Measurements from ENCODE around the gene FBXL14. TPM values are rescaled to one million over a fixed set of nuclear protein-coding genes. Genes with fewer than 3 reads are reported as not detected.

The FBXL14 gene
- total and polyA plus RNA-seq, 8 donors = 3.2 to 14.2 (median 8.7) TPM

GRCh38 chr12:1552171-1552570 lies 42.2 kb downstream of the FBXL14 start:
- Histone ChIP-seq H3K36me3 (no peaks in the 10 kb centered on the region), H3K4me3 (no peak overlapping the region), H3K4me1 (no peaks in the 10 kb centered on the region), H3K27me3 (no peaks in the 10 kb centered on the region), H3K9me3 (no peaks in the 10 kb centered on the region), H3K27ac (no peak overlapping the region)
- FAIRE-seq (no peak), ATAC-seq (no peak), DNase-seq (no peak)
- 94 to 95% methylated on average over 1 to 2 of the region's 2 CpGs for WGBS, 2 donors
- intact Hi-C loops (cut with DNase I) = no loop called here
- TF ChIP-seq CTCF (IDR thresholded peaks at IDR 0.05) = no peak

- FAIRE-seq (no peak), ATAC-seq (no peak), DNase-seq (no peak)
- Histone ChIP-seq H3K9me3 (no peaks in the 10 kb centered on the region), H3K27me3 (no peaks in the 10 kb centered on the region), H3K4me1 (no peaks in the 10 kb centered on the region), H3K27ac (no peak overlapping the region), H3K36me3 (no peaks in the 10 kb centered on the region), H3K4me3 (no peak overlapping the region)
- TF ChIP-seq CTCF (IDR thresholded peaks at IDR 0.05) = no peak
- 75 to 85% methylated on average over 6 of the region's 6 CpGs for WGBS, 2 donors
- intact Hi-C loops (cut with DNase I) = no loop called here
These were observed 42.9 kb downstream of the FBXL14 start for GRCh38 chr12:1551496-1551895.

- no peak for ATAC-seq
- no peak for DNase-seq
- H3K9me3 ChIP-seq = no peaks in the 10 kb centered on the region
- 73 to 76% methylated on average over 19 of the region's 19 CpGs for WGBS, 2 donors
- H3K27me3 ChIP-seq = no peaks in the 10 kb centered on the region
- no peaks in the 10 kb centered on the region for H3K36me3 ChIP-seq
- H3K4me3 ChIP-seq = no peak overlapping the region
- H3K27ac ChIP-seq = no peak overlapping the region
- no peak for TF ChIP-seq CTCF (IDR thresholded peaks at IDR 0.05)
- no peak for FAIRE-seq
- H3K4me1 ChIP-seq = no peaks in the 10 kb centered on the region
- intact Hi-C loops (cut with DNase I) = no loop called here
These were observed 47.3 kb downstream of the FBXL14 start for GRCh38 chr12:1546931-1547640.

GRCh38 chr12:1544996-1545700 lies 49.2 kb downstream of the FBXL14 start:
- Histone ChIP-seq H3K27me3 (no peaks in the 10 kb centered on the region), H3K4me3 (no peak overlapping the region), H3K9me3 (no peaks in the 10 kb centered on the region), H3K27ac (no peak overlapping the region), H3K4me1 (no peaks in the 10 kb centered on the region), H3K36me3 (no peaks in the 10 kb centered on the region)
- intact Hi-C loops (cut with DNase I) = no loop called here
- peak in 2 of 4 donors; percentile 50 to 56 for ATAC-seq
- no peak for FAIRE-seq
- DNase-seq = no peak
- 45 to 61% methylated on average over 7 of the region's 7 CpGs for WGBS, 2 donors
- no peak for TF ChIP-seq CTCF (IDR thresholded peaks at IDR 0.05)

- intact Hi-C loops (cut with DNase I) = no loop called here
- DNase-seq (no peak), FAIRE-seq (no peak), ATAC-seq (no peak)
- H3K27me3 ChIP-seq = no peaks in the 10 kb centered on the region
- H3K9me3 ChIP-seq = no peaks in the 10 kb centered on the region
- no peaks in the 10 kb centered on the region for H3K36me3 ChIP-seq
- no peak for TF ChIP-seq CTCF (IDR thresholded peaks at IDR 0.05)
- no peak overlapping the region for H3K4me3 ChIP-seq
- no peaks in the 10 kb centered on the region for H3K4me1 ChIP-seq
- 88 to 93% methylated on average over 7 of the region's 7 CpGs for WGBS, 2 donors
- no peak overlapping the region for H3K27ac ChIP-seq
These were observed 51.8 kb downstream of the FBXL14 start for GRCh38 chr12:1542599-1542998.
